Measurements from ENCODE around the gene DAPK2. TPM values are rescaled to one million over a fixed set of nuclear protein-coding genes. Genes with fewer than 3 reads are reported as not detected.
A peak's percentile ranks its signal among the peaks of the same experiment; 100 is the strongest.

The DAPK2 gene
- total RNA-seq, 1 donor from 2014 or later = 0.52 TPM

DNA sequence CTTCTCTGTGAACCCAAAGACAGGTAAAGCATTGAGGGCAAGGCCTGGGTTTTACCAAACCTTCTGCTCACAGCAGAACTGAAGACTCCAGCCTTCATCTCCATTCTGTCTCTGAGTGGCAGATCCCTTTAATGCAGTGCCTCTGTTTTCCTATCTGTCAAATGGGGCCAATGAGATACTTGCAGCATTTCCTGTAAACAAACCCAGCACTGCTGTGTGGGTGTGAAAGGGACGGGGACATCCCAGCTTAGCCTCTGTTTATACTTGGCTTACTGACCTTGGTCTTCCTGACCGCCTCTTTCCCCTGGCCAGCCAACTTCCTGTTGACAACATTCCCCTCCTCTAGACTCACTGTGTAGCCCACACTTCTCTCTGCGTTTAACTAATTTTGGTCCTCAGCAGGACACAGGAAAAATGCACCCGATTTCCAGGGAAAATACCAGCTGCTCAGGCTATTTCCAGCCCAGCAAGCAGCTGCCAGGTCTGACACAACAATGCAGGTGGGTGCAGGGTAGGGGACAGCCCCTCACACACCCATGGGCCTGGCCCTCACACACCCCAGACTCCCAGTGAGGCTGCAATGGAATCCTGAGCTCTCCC, 106.7 kb downstream of the DAPK2 start:
- Mint-ChIP-seq H3K4me3 (ENCODE audit: unreplicated experiment) (no peak overlapping the region), H3K27me3 (ENCODE audit: low read depth, unreplicated experiment) (peaks cover 5% of the 10 kb centered on the region), H3K4me1 (ENCODE audit: low read depth, unreplicated experiment) (peaks cover 18% of the 10 kb centered on the region), H3K9me3 (ENCODE audit: unreplicated experiment) (no peaks in the 10 kb centered on the region), H3K27ac (ENCODE audit: unreplicated experiment) (peak overlapping the region; percentile 80), H3K36me3 (ENCODE audit: low read depth, unreplicated experiment) (no peaks in the 10 kb centered on the region)
- no peaks in the 10 kb centered on the region for H3K27me3 ChIP-seq (ENCODE audit: insufficient read depth, low read length)
- H4K20me1 ChIP-seq (ENCODE audit: insufficient read depth, low read length) = no peaks in the 10 kb centered on the region
- no peaks in the 10 kb centered on the region for H3K9me3 ChIP-seq (ENCODE audit: insufficient read depth, low read depth, low read length)
- peak overlapping the region; percentile 60 for H3K4me2 ChIP-seq (ENCODE audit: low read length)
- H3K36me3 ChIP-seq (ENCODE audit: insufficient read depth, low read length) = no peaks in the 10 kb centered on the region
- no peak overlapping the region for H3K27ac ChIP-seq (ENCODE audit: low read depth, low read length)
- H3K9ac ChIP-seq (ENCODE audit: low read length) = peak overlapping the region; percentile 4
- H3K4me3 ChIP-seq (ENCODE audit: insufficient read depth, low read depth, low read length) = no peak overlapping the region
- FAIRE-seq (peak; percentile 34), DNase-seq (ENCODE audit: low read depth) (peak; percentile 72)
- no peak overlapping the region for H2AFZ ChIP-seq (ENCODE audit: low read depth, low read length)
- no peaks in the 10 kb centered on the region for H3K79me2 ChIP-seq (ENCODE audit: insufficient read depth, low read length)
- H3K4me1 ChIP-seq (ENCODE audit: insufficient read depth, low read length) = peaks cover 18% of the 10 kb centered on the region
- TF ChIP-seq, protein P1, sequence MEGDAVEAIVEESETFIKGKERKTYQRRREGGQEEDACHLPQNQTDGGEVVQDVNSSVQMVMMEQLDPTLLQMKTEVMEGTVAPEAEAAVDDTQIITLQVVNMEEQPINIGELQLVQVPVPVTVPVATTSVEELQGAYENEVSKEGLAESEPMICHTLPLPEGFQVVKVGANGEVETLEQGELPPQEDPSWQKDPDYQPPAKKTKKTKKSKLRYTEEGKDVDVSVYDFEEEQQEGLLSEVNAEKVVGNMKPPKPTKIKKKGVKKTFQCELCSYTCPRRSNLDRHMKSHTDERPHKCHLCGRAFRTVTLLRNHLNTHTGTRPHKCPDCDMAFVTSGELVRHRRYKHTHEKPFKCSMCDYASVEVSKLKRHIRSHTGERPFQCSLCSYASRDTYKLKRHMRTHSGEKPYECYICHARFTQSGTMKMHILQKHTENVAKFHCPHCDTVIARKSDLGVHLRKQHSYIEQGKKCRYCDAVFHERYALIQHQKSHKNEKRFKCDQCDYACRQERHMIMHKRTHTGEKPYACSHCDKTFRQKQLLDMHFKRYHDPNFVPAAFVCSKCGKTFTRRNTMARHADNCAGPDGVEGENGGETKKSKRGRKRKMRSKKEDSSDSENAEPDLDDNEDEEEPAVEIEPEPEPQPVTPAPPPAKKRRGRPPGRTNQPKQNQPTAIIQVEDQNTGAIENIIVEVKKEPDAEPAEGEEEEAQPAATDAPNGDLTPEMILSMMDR (IDR thresholded peaks at IDR 0.05; ENCODE audit: insufficient read depth, low read depth, low read length) = no peak
- TF ChIP-seq EZH2 (IDR thresholded peaks at IDR 0.05; ENCODE audit: insufficient read depth, low read length) = no peak

DNA sequence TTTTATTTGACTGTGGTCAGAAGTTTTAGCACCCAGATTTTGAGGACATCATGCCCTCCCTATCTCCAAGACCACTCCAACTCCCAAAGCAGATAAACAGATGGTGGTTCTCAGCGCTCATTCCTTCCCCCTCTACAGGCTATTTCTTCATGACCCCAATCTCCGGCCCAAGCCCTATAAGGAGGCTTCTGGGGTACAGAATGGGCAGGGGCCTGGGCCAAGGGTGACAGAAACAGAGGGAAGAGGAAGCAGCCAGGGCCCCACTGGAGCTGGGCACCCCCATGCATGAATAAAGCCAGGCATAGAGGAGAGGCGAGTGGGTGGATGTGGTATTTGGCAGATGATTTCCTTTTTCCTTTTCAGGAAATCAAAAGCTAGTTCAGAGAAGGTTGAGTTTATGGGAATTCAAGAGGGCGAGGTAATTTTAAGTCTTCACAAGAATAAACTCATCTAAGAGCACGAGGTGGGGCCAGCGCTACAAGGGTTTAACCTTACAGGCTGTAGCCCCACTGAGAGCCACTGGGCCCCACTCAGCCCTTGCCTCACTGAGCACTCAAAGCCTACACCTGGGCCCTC, 107.7 kb downstream of the DAPK2 start:
- Histone ChIP-seq H4K20me1 (ENCODE audit: insufficient read depth, low read length) (no peaks in the 10 kb centered on the region), H3K36me3 (ENCODE audit: insufficient read depth, low read length) (no peaks in the 10 kb centered on the region), H2AFZ (ENCODE audit: low read depth, low read length) (peak overlapping the region; percentile 37), H3K27me3 (ENCODE audit: insufficient read depth, low read length) (no peaks in the 10 kb centered on the region), H3K4me3 (ENCODE audit: insufficient read depth, low read depth, low read length) (no peak overlapping the region), H3K4me2 (ENCODE audit: low read length) (peak overlapping the region; percentile 38), H3K79me2 (ENCODE audit: insufficient read depth, low read length) (no peaks in the 10 kb centered on the region), H3K9me3 (ENCODE audit: insufficient read depth, low read depth, low read length) (no peaks in the 10 kb centered on the region), H3K27ac (ENCODE audit: low read depth, low read length) (no peak overlapping the region), H3K9ac (ENCODE audit: low read length) (no peak overlapping the region), H3K4me1 (ENCODE audit: insufficient read depth, low read length) (peaks cover 18% of the 10 kb centered on the region)
- Mint-ChIP-seq H3K27me3 (ENCODE audit: low read depth, unreplicated experiment) (no peaks in the 10 kb centered on the region), H3K9me3 (ENCODE audit: unreplicated experiment) (no peaks in the 10 kb centered on the region), H3K4me3 (ENCODE audit: unreplicated experiment) (no peak overlapping the region), H3K36me3 (ENCODE audit: low read depth, unreplicated experiment) (no peaks in the 10 kb centered on the region), H3K27ac (ENCODE audit: unreplicated experiment) (no peak overlapping the region), H3K4me1 (ENCODE audit: low read depth, unreplicated experiment) (peaks cover 18% of the 10 kb centered on the region)
- TF ChIP-seq, protein P1 (IDR thresholded peaks at IDR 0.05; ENCODE audit: insufficient read depth, low read depth, low read length) = no peak
- TF ChIP-seq EZH2 (IDR thresholded peaks at IDR 0.05; ENCODE audit: insufficient read depth, low read length) = no peak
- FAIRE-seq (no peak), DNase-seq (ENCODE audit: low read depth) (peak; percentile 41)

GRCh38 chr15:63933522-63933921, 112.8 kb downstream of the DAPK2 start:
- H3K4me3 Mint-ChIP-seq (ENCODE audit: unreplicated experiment) = no peak overlapping the region

More at GRCh38 chr15:63933522-63933921, 112.8 kb downstream of the DAPK2 start:
- no peaks in the 10 kb centered on the region for H3K36me3 Mint-ChIP-seq (ENCODE audit: low read depth, unreplicated experiment)
- Histone ChIP-seq H3K36me3 (ENCODE audit: insufficient read depth, low read length) (no peaks in the 10 kb centered on the region), H3K4me3 (ENCODE audit: insufficient read depth, low read depth, low read length) (no peak overlapping the region), H4K20me1 (ENCODE audit: insufficient read depth, low read length) (no peaks in the 10 kb centered on the region), H3K79me2 (ENCODE audit: insufficient read depth, low read length) (no peaks in the 10 kb centered on the region), H3K27me3 (ENCODE audit: insufficient read depth, low read length) (peaks cover 2% of the 10 kb centered on the region), H3K9me3 (ENCODE audit: insufficient read depth, low read depth, low read length) (no peaks in the 10 kb centered on the region), H2AFZ (ENCODE audit: low read depth, low read length) (no peak overlapping the region), H3K4me2 (ENCODE audit: low read length) (no peak overlapping the region), H3K9ac (ENCODE audit: low read length) (no peak overlapping the region), H3K27ac (ENCODE audit: low read depth, low read length) (no peak overlapping the region), H3K4me1 (ENCODE audit: insufficient read depth, low read length) (peaks cover 3% of the 10 kb centered on the region)
- peaks cover 2% of the 10 kb centered on the region for H3K9me3 Mint-ChIP-seq (ENCODE audit: unreplicated experiment)
- H3K27me3 Mint-ChIP-seq (ENCODE audit: low read depth, unreplicated experiment) = peaks cover 11% of the 10 kb centered on the region
- DNase-seq (ENCODE audit: low read depth) = no peak
- no peak for FAIRE-seq
- H3K27ac Mint-ChIP-seq (ENCODE audit: unreplicated experiment) = peak overlapping the region; percentile 80
- H3K4me1 Mint-ChIP-seq (ENCODE audit: low read depth, unreplicated experiment) = peaks cover 2% of the 10 kb centered on the region
- TF ChIP-seq EZH2 (IDR thresholded peaks at IDR 0.05; ENCODE audit: insufficient read depth, low read length) = no peak
- TF ChIP-seq, protein P1 (IDR thresholded peaks at IDR 0.05; ENCODE audit: insufficient read depth, low read depth, low read length) = no peak
